NCI-H1105 treated with DMSO at 0.1 percent for 48 hours (cell line): ENCODE results near the gene SLC45A2.

ENCODE experiments used
- DNase-seq: peaks from one replicate; lab custom pipeline; 2025; lab: John Stamatoyannopoulos, UW

The SLC45A2 gene

GRCh38 chr5:34007201-34007620 lies 22.7 kb upstream of the SLC45A2 start:
- peak; percentile 25 for DNase-seq

- DNase-seq = no peak
Observed at GRCh38 chr5:34005681-34006080, 21.2 kb upstream of the SLC45A2 start.

GRCh38 chr5:34005211-34005610 lies 20.7 kb upstream of the SLC45A2 start:
- no peak for DNase-seq

- DNase-seq = no peak
Observed at GRCh38 chr5:34003941-34004340, 19.4 kb upstream of the SLC45A2 start.

GRCh38 chr5:34002629-34003328 lies 18.3 kb upstream of the SLC45A2 start:
- DNase-seq = no peak

- DNase-seq = peak; percentile 87
Observed at GRCh38 chr5:34001241-34001841, 16.8 kb upstream of the SLC45A2 start.

- no peak for DNase-seq
Observed at GRCh38 chr5:33999978-34000377, 15.5 kb upstream of the SLC45A2 start.

- DNase-seq = peak; percentile 85
Observed at GRCh38 chr5:33997331-33997983, 13.0 kb upstream of the SLC45A2 start.

- DNase-seq = no peak
Observed at GRCh38 chr5:33995865-33996264, 11.4 kb upstream of the SLC45A2 start.

GRCh38 chr5:33994845-33995244 lies 10.4 kb upstream of the SLC45A2 start:
- DNase-seq = no peak

- DNase-seq = no peak
Observed at GRCh38 chr5:33992864-33993263, 8.4 kb upstream of the SLC45A2 start.

GRCh38 chr5:33985447-33985846 lies 954 bp upstream of the SLC45A2 start:
- DNase-seq = no peak

GRCh38 chr5:33984178-33984577 lies 315 bp downstream of the SLC45A2 start:
- DNase-seq = no peak

GRCh38 chr5:33981408-33982162 lies 2.9 kb downstream of the SLC45A2 start:
- DNase-seq = no peak

- no peak for DNase-seq
Observed at GRCh38 chr5:33980030-33980429, 4.5 kb downstream of the SLC45A2 start.

- DNase-seq = no peak
Observed at GRCh38 chr5:33978306-33978705, 6.2 kb downstream of the SLC45A2 start.

GRCh38 chr5:33976307-33976706 lies 8.2 kb downstream of the SLC45A2 start:
- no peak for DNase-seq

GRCh38 chr5:33975852-33976251 lies 8.6 kb downstream of the SLC45A2 start:
- DNase-seq = no peak

- DNase-seq = no peak
Observed at GRCh38 chr5:33973271-33973670, 11.2 kb downstream of the SLC45A2 start.

- no peak for DNase-seq
Observed at GRCh38 chr5:33969572-33970452, 14.7 kb downstream of the SLC45A2 start.

GRCh38 chr5:33968211-33969005 lies 16.1 kb downstream of the SLC45A2 start:
- no peak for DNase-seq
